ENCODE measurements around the gene HOXA3. TPM values are rescaled to one million over a fixed set of nuclear protein-coding genes. Genes with fewer than 3 reads are reported as not detected.

HOXA3 gene
- total and polyA plus RNA-seq, 2 of the 13 experiments (the other 11 are each of a cell fraction or from before 2014, with no cell fraction given) = 2.9 to 4.6 TPM

DNA sequence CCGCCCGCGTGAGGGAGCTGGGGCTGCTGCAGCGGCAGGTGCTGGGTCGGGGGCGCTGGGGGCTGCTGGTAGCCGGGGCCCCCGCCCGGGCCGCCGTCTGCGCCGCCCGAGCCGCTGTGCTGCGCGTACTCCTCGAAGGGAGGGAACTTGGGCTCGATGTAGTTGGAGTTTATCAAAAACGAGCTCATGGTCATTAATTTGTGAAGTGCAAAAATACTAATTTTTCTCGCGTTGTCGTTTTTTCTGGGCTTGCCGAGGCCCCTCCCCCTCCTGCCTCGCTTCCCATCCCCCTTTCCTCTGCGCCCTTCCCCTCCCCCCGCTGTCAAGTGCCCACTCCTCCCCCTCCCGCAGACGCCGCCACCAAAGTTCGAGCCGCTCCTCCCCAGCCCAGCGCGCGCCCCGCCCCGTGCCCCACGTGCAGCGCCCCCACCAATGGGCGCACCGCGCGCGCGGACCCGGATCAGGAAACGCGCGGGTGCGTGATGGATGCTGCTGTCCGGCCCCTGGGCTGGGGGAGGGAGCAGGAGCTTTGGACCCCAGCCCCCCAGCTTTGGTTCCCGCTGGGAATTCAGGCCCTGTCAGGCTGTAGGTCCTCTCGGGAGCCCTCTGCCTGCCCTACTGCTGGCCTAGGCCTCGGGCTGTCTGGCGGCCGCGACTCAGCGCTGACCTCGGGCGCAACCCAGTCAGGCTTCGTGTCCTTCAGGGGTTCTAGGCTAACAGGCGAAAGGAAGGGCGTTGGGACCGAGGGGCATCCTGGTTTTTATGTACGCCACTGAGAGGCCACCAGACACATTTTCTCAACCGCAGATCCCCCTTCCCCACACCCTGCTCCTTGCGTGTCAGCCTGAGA, 21.6 kb downstream of the HOXA3 start, which contains the start of gene HOXA4 (continued):
- TF ChIP-seq, protein P1, sequence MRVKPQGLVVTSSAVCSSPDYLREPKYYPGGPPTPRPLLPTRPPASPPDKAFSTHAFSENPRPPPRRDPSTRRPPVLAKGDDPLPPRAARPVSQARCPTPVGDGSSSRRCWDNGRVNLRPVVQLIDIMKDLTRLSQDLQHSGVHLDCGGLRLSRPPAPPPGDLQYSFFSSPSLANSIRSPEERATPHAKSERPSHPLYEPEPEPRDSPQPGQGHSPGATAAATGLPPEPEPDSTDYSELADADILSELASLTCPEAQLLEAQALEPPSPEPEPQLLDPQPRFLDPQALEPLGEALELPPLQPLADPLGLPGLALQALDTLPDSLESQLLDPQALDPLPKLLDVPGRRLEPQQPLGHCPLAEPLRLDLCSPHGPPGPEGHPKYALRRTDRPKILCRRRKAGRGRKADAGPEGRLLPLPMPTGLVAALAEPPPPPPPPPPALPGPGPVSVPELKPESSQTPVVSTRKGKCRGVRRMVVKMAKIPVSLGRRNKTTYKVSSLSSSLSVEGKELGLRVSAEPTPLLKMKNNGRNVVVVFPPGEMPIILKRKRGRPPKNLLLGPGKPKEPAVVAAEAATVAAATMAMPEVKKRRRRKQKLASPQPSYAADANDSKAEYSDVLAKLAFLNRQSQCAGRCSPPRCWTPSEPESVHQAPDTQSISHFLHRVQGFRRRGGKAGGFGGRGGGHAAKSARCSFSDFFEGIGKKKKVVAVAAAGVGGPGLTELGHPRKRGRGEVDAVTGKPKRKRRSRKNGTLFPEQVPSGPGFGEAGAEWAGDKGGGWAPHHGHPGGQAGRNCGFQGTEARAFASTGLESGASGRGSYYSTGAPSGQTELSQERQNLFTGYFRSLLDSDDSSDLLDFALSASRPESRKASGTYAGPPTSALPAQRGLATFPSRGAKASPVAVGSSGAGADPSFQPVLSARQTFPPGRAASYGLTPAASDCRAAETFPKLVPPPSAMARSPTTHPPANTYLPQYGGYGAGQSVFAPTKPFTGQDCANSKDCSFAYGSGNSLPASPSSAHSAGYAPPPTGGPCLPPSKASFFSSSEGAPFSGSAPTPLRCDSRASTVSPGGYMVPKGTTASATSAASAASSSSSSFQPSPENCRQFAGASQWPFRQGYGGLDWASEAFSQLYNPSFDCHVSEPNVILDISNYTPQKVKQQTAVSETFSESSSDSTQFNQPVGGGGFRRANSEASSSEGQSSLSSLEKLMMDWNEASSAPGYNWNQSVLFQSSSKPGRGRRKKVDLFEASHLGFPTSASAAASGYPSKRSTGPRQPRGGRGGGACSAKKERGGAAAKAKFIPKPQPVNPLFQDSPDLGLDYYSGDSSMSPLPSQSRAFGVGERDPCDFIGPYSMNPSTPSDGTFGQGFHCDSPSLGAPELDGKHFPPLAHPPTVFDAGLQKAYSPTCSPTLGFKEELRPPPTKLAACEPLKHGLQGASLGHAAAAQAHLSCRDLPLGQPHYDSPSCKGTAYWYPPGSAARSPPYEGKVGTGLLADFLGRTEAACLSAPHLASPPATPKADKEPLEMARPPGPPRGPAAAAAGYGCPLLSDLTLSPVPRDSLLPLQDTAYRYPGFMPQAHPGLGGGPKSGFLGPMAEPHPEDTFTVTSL (CRISPR knock-in tag; IDR thresholded peaks at IDR 0.05; ENCODE audit: borderline replicate concordance) = no peak
- no peak for TF ChIP-seq SETDB1 (CRISPR knock-in tag; IDR thresholded peaks at IDR 0.05; ENCODE audit: borderline replicate concordance)
- TF ChIP-seq FOXP4 (CRISPR knock-in tag; IDR thresholded peaks at IDR 0.05) = peak; percentile 52; the same call in 1 of the 2 replicates
- TF ChIP-seq NFKB2 (CRISPR knock-in tag; IDR thresholded peaks at IDR 0.05; ENCODE audit: borderline replicate concordance) = peak; percentile 71; the same call in 1 of the 2 replicates
- TF ChIP-seq BRD4 (CRISPR knock-in tag; IDR thresholded peaks at IDR 0.05) = peak; percentile 14; the same call in 1 of the 2 replicates
- peak; percentile 85 for TF ChIP-seq MAX (IDR thresholded peaks at IDR 0.05)
- TF ChIP-seq RFX1 (IDR thresholded peaks at IDR 0.05) = no peak
- TF ChIP-seq, protein P2, sequence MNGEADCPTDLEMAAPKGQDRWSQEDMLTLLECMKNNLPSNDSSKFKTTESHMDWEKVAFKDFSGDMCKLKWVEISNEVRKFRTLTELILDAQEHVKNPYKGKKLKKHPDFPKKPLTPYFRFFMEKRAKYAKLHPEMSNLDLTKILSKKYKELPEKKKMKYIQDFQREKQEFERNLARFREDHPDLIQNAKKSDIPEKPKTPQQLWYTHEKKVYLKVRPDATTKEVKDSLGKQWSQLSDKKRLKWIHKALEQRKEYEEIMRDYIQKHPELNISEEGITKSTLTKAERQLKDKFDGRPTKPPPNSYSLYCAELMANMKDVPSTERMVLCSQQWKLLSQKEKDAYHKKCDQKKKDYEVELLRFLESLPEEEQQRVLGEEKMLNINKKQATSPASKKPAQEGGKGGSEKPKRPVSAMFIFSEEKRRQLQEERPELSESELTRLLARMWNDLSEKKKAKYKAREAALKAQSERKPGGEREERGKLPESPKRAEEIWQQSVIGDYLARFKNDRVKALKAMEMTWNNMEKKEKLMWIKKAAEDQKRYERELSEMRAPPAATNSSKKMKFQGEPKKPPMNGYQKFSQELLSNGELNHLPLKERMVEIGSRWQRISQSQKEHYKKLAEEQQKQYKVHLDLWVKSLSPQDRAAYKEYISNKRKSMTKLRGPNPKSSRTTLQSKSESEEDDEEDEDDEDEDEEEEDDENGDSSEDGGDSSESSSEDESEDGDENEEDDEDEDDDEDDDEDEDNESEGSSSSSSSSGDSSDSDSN (CRISPR knock-in tag; IDR thresholded peaks at IDR 0.05) = no peak
- no peak for TF ChIP-seq TFE3 (CRISPR knock-in tag; IDR thresholded peaks at IDR 0.05)
- TF ChIP-seq TCF7 (IDR thresholded peaks at IDR 0.05; ENCODE audit: low read depth) = 0 out of 2 replicates have a peak, but pooled peaks have one; percentile 21
- TF ChIP-seq SALL2 (CRISPR knock-in tag; IDR thresholded peaks at IDR 0.05) = no peak
- TF ChIP-seq CREB1 (IDR thresholded peaks at IDR 0.05) = 0 out of 2 replicates have a peak, but pooled peaks have one; percentile 12
- no peak for TF ChIP-seq CREB1 (CRISPR knock-in tag; IDR thresholded peaks at IDR 0.05)
- no peak; the same call in 1 of the 2 replicates for TF ChIP-seq IRF9 (CRISPR knock-in tag; IDR thresholded peaks at IDR 0.05; ENCODE audit: borderline replicate concordance)
- no peak for TF ChIP-seq RFX3 (CRISPR knock-in tag; IDR thresholded peaks at IDR 0.05)
- TF ChIP-seq ELF4 (CRISPR knock-in tag; IDR thresholded peaks at IDR 0.05; ENCODE audit: borderline replicate concordance) = peak; percentile 41; the same call in 1 of the 2 replicates

Data from HepG2 (cell line).